GM18520 (cell line): ENCODE results near the gene TSPAN9.
A peak's percentile ranks its signal among the peaks of the same experiment; 100 is the strongest.
"Not testable (repeated sequence)": the region's sequence is repeated elsewhere in the genome, so short reads cannot be mapped to it uniquely, and the experiment has no call there.

ENCODE experiments used
- ATAC-seq: cut with Tn5 transposase; IDR thresholded peaks from one replicate; pipeline ENCODE4 v1.9.1; 2021; ENCODE audit not compliant: unreplicated experiment

Gene TSPAN9

GRCh38 chr12:3043406-3043805 lies 33.8 kb upstream of the TSPAN9 start:
- ATAC-seq: no peak

- ATAC-seq: no peak
Observed at GRCh38 chr12:3044141-3044630, 33.0 kb upstream of the TSPAN9 start.

- no peak for ATAC-seq
Observed at GRCh38 chr12:3045494-3045893, 31.7 kb upstream of the TSPAN9 start.

- ATAC-seq: no peak
Observed at GRCh38 chr12:3045989-3046388, 31.2 kb upstream of the TSPAN9 start.

GRCh38 chr12:3046441-3047200 lies 30.6 kb upstream of the TSPAN9 start:
- no peak for ATAC-seq

- no peak for ATAC-seq
Observed at GRCh38 chr12:3047961-3048360, 29.2 kb upstream of the TSPAN9 start.

- no peak for ATAC-seq
Observed at GRCh38 chr12:3048540-3048939, 28.6 kb upstream of the TSPAN9 start.

- no peak for ATAC-seq
Observed at GRCh38 chr12:3049176-3049575, 28.0 kb upstream of the TSPAN9 start.

- ATAC-seq: no peak
Observed at GRCh38 chr12:3049611-3050249, 27.4 kb upstream of the TSPAN9 start.

- no peak for ATAC-seq
Observed at GRCh38 chr12:3054374-3054773, 22.8 kb upstream of the TSPAN9 start.

- ATAC-seq: no peak
Observed at GRCh38 chr12:3055026-3055703, 22.0 kb upstream of the TSPAN9 start.

- no peak for ATAC-seq
Observed at GRCh38 chr12:3055704-3056467, 21.3 kb upstream of the TSPAN9 start.

GRCh38 chr12:3061059-3061458 lies 16.1 kb upstream of the TSPAN9 start:
- ATAC-seq: no peak

- no peak for ATAC-seq
Observed at GRCh38 chr12:3061501-3062215, 15.5 kb upstream of the TSPAN9 start.

GRCh38 chr12:3065300-3065699 lies 11.9 kb upstream of the TSPAN9 start:
- ATAC-seq: no peak

- ATAC-seq: not testable (repeated sequence)
Observed at GRCh38 chr12:3065846-3066245, 11.3 kb upstream of the TSPAN9 start.

GRCh38 chr12:3069714-3070113 lies 7.5 kb upstream of the TSPAN9 start:
- ATAC-seq: no peak

GRCh38 chr12:3071107-3071506 lies 6.1 kb upstream of the TSPAN9 start:
- ATAC-seq: no peak

GRCh38 chr12:3071710-3072109 lies 5.5 kb upstream of the TSPAN9 start:
- no peak for ATAC-seq

GRCh38 chr12:3073438-3074250 lies 3.5 kb upstream of the TSPAN9 start:
- peak; percentile 38 for ATAC-seq
